GM04504 (cell line): Measurements from ENCODE around the gene NSUN3.

Experiments used
- DNase-seq: peaks from one replicate; pipeline ENCODE4 v3.0.0-alpha.2; 2012; ENCODE audit warnings: low read depth

The NSUN3 gene

GRCh38 chr3:94130690-94131089 is 67.8 kb downstream of the NSUN3 start:
- DNase-seq, result no peak

DNA sequence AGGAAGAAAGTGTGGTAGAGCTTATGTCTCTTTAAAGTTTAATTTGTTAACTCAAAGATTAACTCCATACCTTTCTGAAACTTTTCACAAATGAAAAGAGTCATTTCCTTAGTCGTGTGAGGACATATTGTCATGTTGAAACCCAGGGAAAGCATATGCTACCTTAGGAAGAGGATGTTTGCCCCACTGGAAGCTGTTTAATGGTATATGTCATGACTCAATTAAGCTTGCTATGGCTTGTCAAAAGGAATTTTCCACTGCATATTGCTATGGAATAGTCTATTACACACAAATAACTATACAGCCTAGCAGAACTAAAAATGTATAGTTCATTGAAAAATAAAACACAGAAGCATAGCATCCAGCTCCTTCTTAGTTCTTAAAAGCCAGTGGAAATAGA is 69.9 kb downstream of the NSUN3 start:
- DNase-seq, result no peak

DNA sequence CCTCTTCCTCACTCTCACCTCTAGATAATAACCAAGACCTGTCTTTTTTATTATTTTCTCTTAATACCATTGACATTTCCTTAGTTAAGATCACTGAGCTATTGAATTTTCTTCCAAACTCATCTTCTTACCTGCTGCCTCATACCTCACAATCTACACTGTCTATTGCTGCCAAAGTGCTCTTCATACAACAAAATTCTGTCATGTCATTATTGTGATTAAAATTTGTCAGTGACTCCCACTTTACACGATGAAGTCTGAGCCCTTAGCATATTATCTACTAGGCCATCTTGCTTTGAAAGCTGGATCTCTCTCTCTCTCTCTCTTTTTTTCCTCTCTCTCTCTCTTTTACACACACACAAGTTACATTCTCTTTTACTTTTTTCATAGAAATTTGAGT is 73.3 kb downstream of the NSUN3 start:
- no peak for DNase-seq

- DNase-seq, result no peak
Observed at GRCh38 chr3:94137377-94137776, 74.5 kb downstream of the NSUN3 start.

GRCh38 chr3:94146455-94146854 is 83.6 kb downstream of the NSUN3 start:
- DNase-seq, result no peak

DNA sequence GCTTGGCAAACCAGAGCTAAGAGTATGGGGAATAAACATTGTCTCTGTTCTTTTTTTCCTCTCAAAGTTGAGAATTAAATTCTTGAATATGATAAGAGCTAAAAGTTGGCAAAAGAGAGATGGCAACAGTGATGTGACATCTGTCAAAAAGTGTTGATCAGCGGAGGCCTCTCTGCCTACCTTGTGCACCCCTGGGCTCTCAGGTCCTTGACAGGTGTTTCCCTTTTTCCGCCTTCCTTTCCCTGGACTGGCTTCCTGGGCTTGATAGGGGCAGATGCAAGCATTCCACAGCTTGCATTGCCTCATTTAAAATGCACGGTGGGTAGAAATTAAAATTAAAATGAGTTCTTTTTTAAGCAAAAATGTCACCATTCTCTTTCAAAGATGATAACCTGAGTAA is 84.2 kb downstream of the NSUN3 start:
- no peak for DNase-seq

- no peak for DNase-seq
Observed at GRCh38 chr3:94150113-94150512, 87.3 kb downstream of the NSUN3 start.

GRCh38 chr3:94156626-94157025 is 93.8 kb downstream of the NSUN3 start:
- DNase-seq, result no peak

GRCh38 chr3:94158512-94158911 is 95.7 kb downstream of the NSUN3 start:
- no peak for DNase-seq

DNA sequence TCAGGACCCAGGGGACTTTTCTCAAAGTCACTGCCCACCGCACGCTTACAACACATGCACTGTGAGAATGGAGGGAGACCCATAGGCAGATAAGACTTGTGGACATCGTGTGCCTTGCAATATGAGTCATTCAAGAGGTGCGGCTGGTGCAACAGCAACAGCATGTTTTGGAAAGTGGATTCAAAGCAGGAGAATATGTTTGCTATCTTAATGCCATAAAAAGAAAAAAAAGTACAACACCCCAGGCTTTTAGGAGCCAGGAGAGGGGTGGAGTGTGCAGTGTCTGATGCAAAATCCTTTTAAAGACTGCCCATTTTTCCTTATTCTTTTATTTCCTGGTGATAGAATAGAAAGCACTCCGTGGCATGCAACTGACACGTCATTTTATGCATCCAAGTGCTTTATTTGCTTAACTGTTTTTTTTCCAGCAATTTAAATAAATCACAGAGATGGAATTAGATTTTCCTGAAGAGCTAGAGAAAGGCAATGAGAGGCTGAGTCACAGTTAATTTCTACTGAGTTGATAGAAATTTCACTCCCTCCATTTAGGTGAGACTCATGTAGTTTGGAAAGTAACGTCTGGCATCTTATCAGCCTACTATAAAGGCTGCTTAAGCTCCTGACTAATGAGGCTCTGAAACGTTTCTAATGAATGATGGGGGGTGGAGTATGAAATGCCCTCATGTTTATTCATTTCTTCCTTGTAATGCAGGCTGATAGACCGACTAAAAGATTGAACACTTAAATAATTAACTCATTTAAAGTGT is 96.4 kb downstream of the NSUN3 start:
- no peak for DNase-seq

- DNase-seq, result no peak
Observed at GRCh38 chr3:94162700-94163099, 99.8 kb downstream of the NSUN3 start.

DNA sequence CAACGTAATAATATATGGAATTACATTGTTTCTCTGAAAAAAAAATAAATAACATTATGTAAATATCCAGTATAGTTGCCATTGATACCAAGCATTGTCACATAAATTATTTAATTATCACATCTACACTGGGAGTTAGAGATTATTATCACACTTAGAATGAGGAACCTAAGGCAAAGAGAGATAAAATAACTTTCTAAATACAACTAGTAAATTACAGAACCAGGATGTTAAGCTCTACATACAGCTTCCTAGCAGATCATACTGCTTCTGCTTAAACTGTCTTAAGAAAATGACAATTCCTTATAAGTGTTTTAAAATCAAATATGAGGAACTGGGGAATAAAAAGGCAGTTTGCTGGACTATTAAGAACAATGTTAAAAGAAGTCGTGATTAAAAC is 104.5 kb downstream of the NSUN3 start:
- no peak for DNase-seq

- no peak for DNase-seq
Observed at GRCh38 chr3:94167796-94168195, 104.9 kb downstream of the NSUN3 start.

DNA sequence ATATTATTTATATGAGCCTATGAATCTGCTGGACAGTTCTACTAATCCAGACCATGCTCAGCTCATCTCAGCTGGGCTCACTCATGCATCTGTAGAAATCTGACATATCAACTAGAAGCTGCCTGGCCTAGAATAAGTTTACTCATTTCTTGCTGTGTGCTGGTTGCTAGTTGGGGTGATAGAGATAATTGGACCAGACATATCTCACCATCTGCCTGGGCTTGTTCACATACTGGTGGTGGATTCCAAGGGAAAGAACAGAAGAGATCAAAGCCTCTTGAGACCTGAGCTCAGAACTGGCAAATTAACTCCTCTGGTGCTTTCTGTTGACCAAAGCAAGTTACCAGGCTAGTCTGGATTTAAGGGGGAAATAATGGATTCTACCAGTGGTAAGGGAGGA is 109.1 kb downstream of the NSUN3 start:
- DNase-seq, result no peak

GRCh38 chr3:94172695-94173310 is 109.9 kb downstream of the NSUN3 start:
- DNase-seq, result no peak

- no peak for DNase-seq
Observed at GRCh38 chr3:94173673-94174434, 111.0 kb downstream of the NSUN3 start.

DNA sequence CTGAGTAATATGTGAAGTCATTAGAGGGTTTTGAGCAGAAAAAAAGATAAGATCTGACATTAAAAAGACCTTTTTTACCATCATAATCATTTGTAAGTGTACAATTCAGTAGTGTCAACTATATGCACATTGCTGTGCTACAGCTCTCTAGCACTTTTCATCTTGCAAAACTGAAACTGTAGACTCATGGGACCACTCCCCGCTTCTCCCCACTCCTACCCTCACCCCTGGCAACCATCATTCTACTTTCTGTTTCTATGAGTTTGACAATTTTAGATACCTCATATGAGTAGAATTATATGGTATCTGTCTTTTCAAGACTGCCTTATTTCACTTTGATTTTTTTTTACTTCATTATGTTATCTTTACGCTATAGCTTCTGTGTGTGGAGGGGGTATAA is 112.8 kb downstream of the NSUN3 start:
- DNase-seq, result no peak

DNA sequence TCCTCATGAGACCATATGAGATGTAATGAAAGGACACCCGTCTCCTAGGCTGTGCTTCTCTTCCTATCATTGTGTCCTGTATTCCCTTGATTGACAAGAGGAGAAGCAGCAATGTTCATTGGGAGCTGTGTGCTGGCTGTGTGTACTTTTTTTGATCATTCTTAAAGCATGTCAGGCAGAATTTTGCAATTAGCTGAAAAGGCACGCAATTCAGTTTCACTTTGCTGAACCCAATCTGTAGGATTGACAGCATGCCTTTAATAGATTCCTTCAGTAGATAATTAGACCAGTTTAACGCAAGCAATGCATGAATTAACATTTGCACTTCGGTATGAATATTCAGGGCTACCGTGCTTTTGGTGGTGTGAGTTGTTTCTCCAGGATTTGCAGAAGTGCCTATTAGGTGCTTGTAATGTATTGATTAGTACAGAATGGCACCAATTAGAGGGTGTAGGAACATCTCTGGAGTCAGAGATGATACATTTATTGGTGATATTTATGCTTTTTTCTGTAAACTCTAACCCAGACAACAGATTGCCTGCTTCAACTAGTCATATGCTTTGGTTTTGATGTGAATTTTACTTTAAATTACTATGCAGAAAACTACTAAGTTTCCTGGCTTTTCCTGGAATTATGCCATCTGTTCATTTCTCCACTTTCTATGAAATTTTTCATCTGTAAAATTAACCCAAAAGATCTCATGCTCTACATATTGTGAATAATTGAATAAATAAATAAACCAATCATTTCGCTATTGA is 114.3 kb downstream of the NSUN3 start:
- DNase-seq, result no peak
